HepG2 (cell line): ENCODE results near the gene GZF1. TPM values are rescaled to one million over a fixed set of nuclear protein-coding genes. Genes with fewer than 3 reads are reported as not detected.
A peak's percentile ranks its signal among the peaks of the same experiment; 100 is the strongest.

ENCODE experiments used
- ARNT2 ChIP-seq: sonication (generic); formaldehyde crosslinking; IDR thresholded peaks from 2 replicates; pipeline ENCODE4 v1.8.0; 2022; ENCODE audit warnings: mild to moderate bottlenecking, low read depth, missing genetic modification reagents, moderate library complexity
- ETS1 ChIP-seq: sonication (generic); formaldehyde crosslinking; IDR thresholded peaks from 2 replicates; pipeline ENCODE4 v1.4.0; 2020; ENCODE audit warnings: missing genetic modification reagents
- HMGA1 ChIP-seq: sonication (generic); formaldehyde crosslinking; conservative IDR thresholded peaks from 2 replicates; pipeline ENCODE4 v1.4.0; 2020; ENCODE audit warnings: missing genetic modification reagents
- JUND ChIP-seq: sonication (generic); formaldehyde crosslinking; IDR thresholded peaks from 2 replicates; pipeline ENCODE4 v1.8.0; 2022; ENCODE audit warnings: mild to moderate bottlenecking, missing genetic modification reagents
- KIAA2018 ChIP-seq: sonication (generic); formaldehyde crosslinking; IDR thresholded peaks from 2 replicates; pipeline ENCODE4 v1.5.0; 2020; ENCODE audit warnings: mild to moderate bottlenecking, missing genetic modification reagents, borderline replicate concordance
- MTA1 ChIP-seq: sonication (generic); formaldehyde crosslinking; IDR thresholded peaks from 2 replicates; pipeline ENCODE4 v1.4.0; 2020; ENCODE audit warnings: missing genetic modification reagents, mild to moderate bottlenecking, borderline replicate concordance
- MYNN ChIP-seq: sonication (generic); formaldehyde crosslinking; IDR thresholded peaks from 2 replicates; pipeline ENCODE4 v1.4.0; 2020; ENCODE audit warnings: mild to moderate bottlenecking, low read depth, missing genetic modification reagents
- NFIB ChIP-seq: sonication (generic); formaldehyde crosslinking; IDR thresholded peaks from 2 replicates; pipeline ENCODE4 v1.9.0; 2021; ENCODE audit warnings: missing genetic modification reagents, mild to moderate bottlenecking, borderline replicate concordance
- SP1 ChIP-seq, 2 experiments: fragments of 450-650 bp in 1 of 2; sonication (generic) in 1 of 2; formaldehyde crosslinking in 1 of 2; IDR thresholded peaks; 2 replicates each; pipeline versions ENCODE4 v1.4.0 to v1.6.1; 2016 to 2020; ENCODE audit warnings: missing genetic modification reagents in 1 of 2
- USF2 ChIP-seq, 2 experiments: sonication (generic) in 1 of 2; formaldehyde crosslinking in 1 of 2; IDR thresholded peaks; 2 replicates each; pipeline versions ENCODE4 v1.5.1 to v1.6.1; 2011 to 2020; ENCODE audit warnings: borderline replicate concordance in 1 of 2, low read depth in 1 of 2, low read length in 1 of 2, mild to moderate bottlenecking in 1 of 2, missing genetic modification reagents in 1 of 2, moderate library complexity in 1 of 2
- ZBTB2 ChIP-seq: sonication (generic); formaldehyde crosslinking; IDR thresholded peaks from 2 replicates; pipeline ENCODE4 v1.8.0; 2022; ENCODE audit warnings: low read depth, missing genetic modification reagents
- ZNF367 ChIP-seq: sonication (generic); formaldehyde crosslinking; IDR thresholded peaks from 2 replicates; pipeline ENCODE4 v1.4.0; 2020; ENCODE audit warnings: missing genetic modification reagents, borderline replicate concordance
- ZNF572 ChIP-seq: sonication (generic); formaldehyde crosslinking; IDR thresholded peaks from 2 replicates; pipeline ENCODE4 v1.5.1; 2020; ENCODE audit warnings: mild to moderate bottlenecking, missing genetic modification reagents
- polyA plus RNA-seq, 8 experiments: library from polyadenylated mRNA; depleted of rRNA in 3 of 8; stranded (reverse) in 7 of 8; unstranded in 1 of 8; fragments of >200 nt; fragmentation: Illumina TruSeq in 4 of 8; extraction: Trizol in 4 of 8; gene quantifications; 2 replicates each; pipeline versions ENCODE4 v1.2.1 to v1.2.3, GENCODE V29; 2011 to 2016; ENCODE audit warnings: low read depth in 4 of 8, missing spikeins in 1 of 8, mixed read lengths in 1 of 8; ENCODE audit not compliant: insufficient read depth in 1 of 8
- total RNA-seq, 5 experiments: library from RNA; depleted of rRNA; stranded (reverse); fragments of >200 nt; fragmentation: Illumina TruSeq; extraction: Trizol; gene quantifications; 2 replicates each; pipeline ENCODE4 v1.2.3, GENCODE V29; 2016; ENCODE audit warnings: low read depth in 1 of 5

The GZF1 gene
- total and polyA plus RNA-seq, 2 of the 13 experiments (the other 11 are each of a cell fraction or from before 2014, with no cell fraction given): 16.9 to 26.0 TPM

- no peak; the same call in 1 of the 2 replicates for TF ChIP-seq USF2 (IDR thresholded peaks at IDR 0.05; ENCODE audit: low read depth, low read length)
- TF ChIP-seq USF2 (CRISPR knock-in tag; IDR thresholded peaks at IDR 0.05; ENCODE audit: borderline replicate concordance): 0 out of 2 replicates have a peak, but pooled peaks have one; percentile 15
- TF ChIP-seq KIAA2018 (CRISPR knock-in tag): no peak
- TF ChIP-seq HMGA1: no peak
- no peak for TF ChIP-seq MYNN (CRISPR knock-in tag)
- peak; percentile 99; the same call in 1 of the 2 replicates for TF ChIP-seq ZNF572
- peak; percentile 83; the same call in 1 of the 2 replicates for TF ChIP-seq ZBTB2 (CRISPR knock-in tag)
- no peak; the same call in none of the 2 replicates for TF ChIP-seq ARNT2 (CRISPR knock-in tag)
- no peak for TF ChIP-seq ZNF367 (CRISPR knock-in tag)
- no peak for TF ChIP-seq NFIB (CRISPR knock-in tag)
- TF ChIP-seq ETS1 (CRISPR knock-in tag): 0 out of 2 replicates have a peak, but pooled peaks have one; percentile 59
- peak; percentile 91 for TF ChIP-seq MTA1 (CRISPR knock-in tag)
- TF ChIP-seq JUND (CRISPR knock-in tag): peak; percentile 34; the same call in 1 of the 2 replicates
- TF ChIP-seq SP1 (IDR thresholded peaks at IDR 0.05): no peak
- no peak for TF ChIP-seq SP1 (CRISPR knock-in tag; IDR thresholded peaks at IDR 0.05)
Observed at GRCh38 chr20:23350904-23351838, 10.8 kb upstream of the GZF1 start (continued).
